ENCODE measurements around the gene CLTCL1. TPM values are rescaled to one million over a fixed set of nuclear protein-coding genes. Genes with fewer than 3 reads are reported as not detected.

The CLTCL1 gene
- total RNA-seq, 2 donors from 2014 or later = 0.16 to 1.0 TPM

DNA sequence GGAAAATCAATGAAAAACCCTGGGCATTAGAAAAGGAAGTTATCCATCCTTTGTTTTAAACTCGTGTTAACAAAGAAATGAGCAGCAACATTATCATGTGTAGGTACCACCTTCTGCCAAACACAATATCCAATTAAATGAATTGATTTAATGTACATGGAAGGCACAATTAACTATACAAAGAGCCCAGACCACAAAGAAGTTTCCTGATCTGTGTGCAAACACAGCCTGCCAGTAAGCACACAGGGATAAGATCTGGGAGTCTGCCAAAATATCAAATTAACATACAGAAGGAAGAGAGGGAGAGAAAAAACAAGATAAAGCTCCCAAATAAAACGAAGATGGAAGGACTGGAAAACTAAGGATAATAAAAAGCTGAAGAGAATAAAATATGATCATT, 58.9 kb downstream of the CLTCL1 start:
- Mint-ChIP-seq H3K27ac (no peak overlapping the region), H3K4me1 (peaks cover 2% of the 10 kb centered on the region), H3K27me3 (peaks cover 53% of the 10 kb centered on the region), H3K36me3 (ENCODE audit: low read depth) (peaks cover 3% of the 10 kb centered on the region), H3K4me3 (no peak overlapping the region)
- no peaks in the 10 kb centered on the region for H3K9me3 ChIP-seq (ENCODE audit: control insufficient read depth, low read length, poor library complexity, severe bottlenecking)
- DNase-seq = no peak
- ATAC-seq = no peak

- H3K9me3 ChIP-seq (ENCODE audit: control insufficient read depth, low read length, poor library complexity, severe bottlenecking) = no peaks in the 10 kb centered on the region
- ATAC-seq (no peak), DNase-seq (no peak)
- H3K27ac Mint-ChIP-seq = peak overlapping the region; percentile 61
- peaks cover 3% of the 10 kb centered on the region for H3K36me3 Mint-ChIP-seq (ENCODE audit: low read depth)
- peaks cover 2% of the 10 kb centered on the region for H3K4me1 Mint-ChIP-seq
- H3K4me3 Mint-ChIP-seq = no peak overlapping the region
- H3K27me3 Mint-ChIP-seq = peaks cover 47% of the 10 kb centered on the region
These were observed 59.5 kb downstream of the CLTCL1 start for GRCh38 chr22:19231986-19232385.

DNA sequence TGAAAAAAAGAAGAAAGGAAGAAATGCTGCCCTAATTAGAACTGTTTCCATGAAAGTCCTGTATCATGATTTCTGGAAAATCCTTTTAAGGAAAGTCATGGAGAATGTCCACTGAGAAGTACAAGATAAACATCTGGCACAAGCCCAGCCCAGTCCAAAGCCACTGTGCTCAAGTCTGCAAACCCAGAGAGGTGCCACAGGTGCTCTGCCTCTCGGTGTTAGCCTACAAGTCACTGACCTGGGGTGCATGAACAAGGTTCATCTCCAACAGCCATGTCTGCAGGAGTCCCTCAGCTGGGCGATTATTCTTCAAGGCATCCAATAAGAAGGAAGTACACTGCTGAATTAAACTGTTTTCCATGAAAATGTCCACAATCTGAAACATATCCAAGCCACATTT, 61.9 kb downstream of the CLTCL1 start:
- Mint-ChIP-seq H3K27ac (no peak overlapping the region), H3K36me3 (ENCODE audit: low read depth) (no peaks in the 10 kb centered on the region), H3K4me3 (no peak overlapping the region), H3K27me3 (peaks cover 31% of the 10 kb centered on the region), H3K4me1 (peaks cover 2% of the 10 kb centered on the region)
- no peak for DNase-seq
- ATAC-seq = no peak
- no peaks in the 10 kb centered on the region for H3K9me3 ChIP-seq (ENCODE audit: control insufficient read depth, low read length, poor library complexity, severe bottlenecking)

GRCh38 chr22:19228179-19228578, 63.3 kb downstream of the CLTCL1 start:
- no peak for ATAC-seq
- peaks cover 31% of the 10 kb centered on the region for H3K27me3 Mint-ChIP-seq
- peaks cover 2% of the 10 kb centered on the region for H3K4me1 Mint-ChIP-seq
- H3K36me3 Mint-ChIP-seq (ENCODE audit: low read depth) = no peaks in the 10 kb centered on the region
- no peak for DNase-seq
- no peak overlapping the region for H3K27ac Mint-ChIP-seq
- no peaks in the 10 kb centered on the region for H3K9me3 ChIP-seq (ENCODE audit: control insufficient read depth, low read length, poor library complexity, severe bottlenecking)
- no peak overlapping the region for H3K4me3 Mint-ChIP-seq

- H3K27ac Mint-ChIP-seq = no peak overlapping the region
- no peak for ATAC-seq
- H3K4me3 Mint-ChIP-seq = no peak overlapping the region
- peaks cover 16% of the 10 kb centered on the region for H3K27me3 Mint-ChIP-seq
- no peaks in the 10 kb centered on the region for H3K9me3 ChIP-seq (ENCODE audit: control insufficient read depth, low read length, poor library complexity, severe bottlenecking)
- no peak for DNase-seq
- no peaks in the 10 kb centered on the region for H3K36me3 Mint-ChIP-seq (ENCODE audit: low read depth)
- peaks cover 2% of the 10 kb centered on the region for H3K4me1 Mint-ChIP-seq
These were observed 65.1 kb downstream of the CLTCL1 start for GRCh38 chr22:19226428-19226827.

GRCh38 chr22:19225560-19225959, 66.0 kb downstream of the CLTCL1 start:
- H3K4me3 Mint-ChIP-seq = no peak overlapping the region
- DNase-seq = no peak
- H3K9me3 ChIP-seq (ENCODE audit: control insufficient read depth, low read length, poor library complexity, severe bottlenecking) = no peaks in the 10 kb centered on the region
- ATAC-seq = no peak
- H3K36me3 Mint-ChIP-seq (ENCODE audit: low read depth) = no peaks in the 10 kb centered on the region
- H3K27ac Mint-ChIP-seq = no peak overlapping the region
- peaks cover 2% of the 10 kb centered on the region for H3K4me1 Mint-ChIP-seq
- H3K27me3 Mint-ChIP-seq = peaks cover 9% of the 10 kb centered on the region

GRCh38 chr22:19224985-19225384, 66.5 kb downstream of the CLTCL1 start:
- no peaks in the 10 kb centered on the region for H3K36me3 Mint-ChIP-seq (ENCODE audit: low read depth)
- H3K27me3 Mint-ChIP-seq = peaks cover 5% of the 10 kb centered on the region
- no peak overlapping the region for H3K4me3 Mint-ChIP-seq
- H3K27ac Mint-ChIP-seq = no peak overlapping the region
- no peaks in the 10 kb centered on the region for H3K9me3 ChIP-seq (ENCODE audit: control insufficient read depth, low read length, poor library complexity, severe bottlenecking)
- H3K4me1 Mint-ChIP-seq = peaks cover 2% of the 10 kb centered on the region
- ATAC-seq (no peak), DNase-seq (no peak)

- H3K9me3 ChIP-seq (ENCODE audit: control insufficient read depth, low read length, poor library complexity, severe bottlenecking) = no peaks in the 10 kb centered on the region
- no peak overlapping the region for H3K4me3 Mint-ChIP-seq
- peaks cover 2% of the 10 kb centered on the region for H3K4me1 Mint-ChIP-seq
- no peaks in the 10 kb centered on the region for H3K36me3 Mint-ChIP-seq (ENCODE audit: low read depth)
- H3K27ac Mint-ChIP-seq = no peak overlapping the region
- no peak for DNase-seq
- peaks cover 5% of the 10 kb centered on the region for H3K27me3 Mint-ChIP-seq
- ATAC-seq = no peak
These were observed 67.0 kb downstream of the CLTCL1 start for GRCh38 chr22:19224557-19224956.

GRCh38 chr22:19223617-19224016, 67.9 kb downstream of the CLTCL1 start:
- Mint-ChIP-seq H3K27me3 (peaks cover 5% of the 10 kb centered on the region), H3K27ac (no peak overlapping the region), H3K4me3 (no peak overlapping the region), H3K36me3 (ENCODE audit: low read depth) (no peaks in the 10 kb centered on the region), H3K4me1 (peaks cover 2% of the 10 kb centered on the region)
- DNase-seq (no peak), ATAC-seq (no peak)
- H3K9me3 ChIP-seq (ENCODE audit: control insufficient read depth, low read length, poor library complexity, severe bottlenecking) = no peaks in the 10 kb centered on the region

DNA sequence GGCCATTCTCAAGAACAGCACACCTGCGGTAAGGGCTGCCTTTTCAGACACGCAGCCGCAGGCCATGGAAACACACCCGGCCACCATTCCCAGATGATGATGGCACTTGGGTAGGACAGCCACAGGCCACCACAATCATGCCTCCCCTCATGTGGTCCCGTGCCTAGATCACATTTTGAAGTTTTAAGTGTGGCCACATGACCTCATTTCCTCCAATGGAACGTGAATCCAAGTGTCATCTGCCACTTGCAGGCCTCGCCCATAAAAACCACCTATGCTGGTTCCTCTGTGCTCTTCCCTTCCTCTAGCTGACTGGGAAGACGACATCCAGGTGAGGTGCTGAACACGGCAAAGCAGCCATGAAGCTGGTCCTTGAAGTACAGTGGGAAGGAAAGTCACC, 68.4 kb downstream of the CLTCL1 start:
- Mint-ChIP-seq H3K36me3 (ENCODE audit: low read depth) (no peaks in the 10 kb centered on the region), H3K4me3 (no peak overlapping the region), H3K4me1 (peaks cover 2% of the 10 kb centered on the region), H3K27ac (no peak overlapping the region), H3K27me3 (peaks cover 3% of the 10 kb centered on the region)
- no peaks in the 10 kb centered on the region for H3K9me3 ChIP-seq (ENCODE audit: control insufficient read depth, low read length, poor library complexity, severe bottlenecking)
- DNase-seq (no peak), ATAC-seq (no peak)

DNA sequence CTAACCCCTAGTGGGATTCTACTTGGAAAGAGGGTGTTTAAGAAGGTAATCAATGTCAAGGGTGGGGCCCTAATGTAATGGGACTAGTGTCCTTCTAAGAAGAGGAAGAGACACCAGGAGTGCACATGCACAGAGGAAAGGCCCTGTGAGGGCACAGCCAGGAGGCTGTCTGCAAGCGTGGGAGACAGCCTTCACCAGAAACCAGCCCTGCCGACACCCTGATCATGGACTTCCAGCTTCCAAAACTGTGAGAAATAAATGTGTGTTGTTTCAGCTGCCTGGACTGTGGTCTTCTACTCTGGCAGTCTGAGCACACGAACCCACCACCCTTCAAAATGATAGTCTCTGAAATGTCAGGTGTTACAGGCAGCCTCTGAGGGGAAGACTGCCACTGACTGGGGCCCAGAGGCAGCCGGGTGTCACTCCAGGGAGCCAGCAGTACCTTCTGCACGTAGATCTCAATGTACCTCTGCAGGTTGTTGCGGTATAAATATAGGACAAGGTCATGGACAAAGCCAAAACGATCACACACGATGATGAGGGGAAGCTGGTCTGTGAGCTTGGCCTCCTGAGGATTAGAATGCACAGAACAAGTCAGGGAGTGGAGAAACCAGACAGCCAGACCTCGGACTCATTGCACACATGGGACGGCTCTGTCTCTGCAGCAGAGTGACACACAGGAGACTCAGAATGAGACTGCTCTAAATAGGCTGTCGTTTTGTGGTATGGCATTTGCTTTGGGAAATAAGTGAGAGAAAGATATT, 69.1 kb downstream of the CLTCL1 start:
- no peak for DNase-seq
- Mint-ChIP-seq H3K27ac (no peak overlapping the region), H3K36me3 (ENCODE audit: low read depth) (no peaks in the 10 kb centered on the region), H3K4me1 (peaks cover 4% of the 10 kb centered on the region), H3K27me3 (no peaks in the 10 kb centered on the region), H3K4me3 (no peak overlapping the region)
- no peak for ATAC-seq
- H3K9me3 ChIP-seq (ENCODE audit: control insufficient read depth, low read length, poor library complexity, severe bottlenecking) = no peaks in the 10 kb centered on the region

DNA sequence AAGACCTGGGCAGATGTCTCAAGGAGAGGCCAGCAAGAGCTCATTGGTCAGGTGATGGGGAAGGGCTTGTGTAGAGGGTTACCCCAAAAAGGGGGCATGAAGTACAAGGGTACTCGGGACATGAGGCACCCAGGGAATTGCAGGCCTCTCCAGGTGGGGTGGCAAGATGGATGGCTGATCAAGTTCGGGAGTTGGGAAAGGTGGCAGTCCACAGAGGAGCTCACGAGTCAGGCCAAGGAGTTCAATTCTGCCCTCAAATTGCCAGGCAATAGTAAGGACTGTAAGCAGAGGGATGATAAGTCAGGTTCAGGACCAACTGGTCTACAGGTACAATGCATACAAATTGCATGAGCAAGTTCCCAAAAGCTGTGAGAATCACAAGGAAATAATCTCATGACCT, 70.7 kb downstream of the CLTCL1 start:
- Mint-ChIP-seq H3K4me3 (no peak overlapping the region), H3K27me3 (peaks cover 7% of the 10 kb centered on the region), H3K36me3 (ENCODE audit: low read depth) (no peaks in the 10 kb centered on the region), H3K27ac (no peak overlapping the region), H3K4me1 (peaks cover 4% of the 10 kb centered on the region)
- H3K9me3 ChIP-seq (ENCODE audit: control insufficient read depth, low read length, poor library complexity, severe bottlenecking) = no peaks in the 10 kb centered on the region
- ATAC-seq = no peak
- no peak for DNase-seq

- no peak overlapping the region for H3K4me3 Mint-ChIP-seq
- peaks cover 18% of the 10 kb centered on the region for H3K27me3 Mint-ChIP-seq
- ATAC-seq (no peak), DNase-seq (no peak)
- H3K9me3 ChIP-seq (ENCODE audit: control insufficient read depth, low read length, poor library complexity, severe bottlenecking) = no peaks in the 10 kb centered on the region
- H3K36me3 Mint-ChIP-seq (ENCODE audit: low read depth) = no peaks in the 10 kb centered on the region
- H3K27ac Mint-ChIP-seq = no peak overlapping the region
- peaks cover 4% of the 10 kb centered on the region for H3K4me1 Mint-ChIP-seq
These were observed 72.8 kb downstream of the CLTCL1 start for GRCh38 chr22:19218541-19219233.

- H3K27me3 Mint-ChIP-seq = peaks cover 30% of the 10 kb centered on the region
- H3K36me3 Mint-ChIP-seq (ENCODE audit: low read depth) = no peaks in the 10 kb centered on the region
- H3K27ac Mint-ChIP-seq = no peak overlapping the region
- DNase-seq = no peak
- H3K4me3 Mint-ChIP-seq = no peak overlapping the region
- H3K9me3 ChIP-seq (ENCODE audit: control insufficient read depth, low read length, poor library complexity, severe bottlenecking) = no peaks in the 10 kb centered on the region
- H3K4me1 Mint-ChIP-seq = peaks cover 4% of the 10 kb centered on the region
- ATAC-seq = no peak
These were observed 74.9 kb downstream of the CLTCL1 start for GRCh38 chr22:19216579-19216978.

All from T-helper 17 cell (primary cell).